SH-SY5Y (cell line): ENCODE data around the gene PHLDA3.

Experiments used
- GATA2 ChIP-seq: IDR thresholded peaks from 2 replicates; pipeline ENCODE4 v1.6.1; 2011; ENCODE audit warnings: mild to moderate bottlenecking, low read depth, low read length
- GATA3 ChIP-seq: IDR thresholded peaks from 2 replicates; pipeline ENCODE4 v1.6.1; 2011; ENCODE audit warnings: low read depth, mild to moderate bottlenecking, low read length, moderate library complexity

DNA sequence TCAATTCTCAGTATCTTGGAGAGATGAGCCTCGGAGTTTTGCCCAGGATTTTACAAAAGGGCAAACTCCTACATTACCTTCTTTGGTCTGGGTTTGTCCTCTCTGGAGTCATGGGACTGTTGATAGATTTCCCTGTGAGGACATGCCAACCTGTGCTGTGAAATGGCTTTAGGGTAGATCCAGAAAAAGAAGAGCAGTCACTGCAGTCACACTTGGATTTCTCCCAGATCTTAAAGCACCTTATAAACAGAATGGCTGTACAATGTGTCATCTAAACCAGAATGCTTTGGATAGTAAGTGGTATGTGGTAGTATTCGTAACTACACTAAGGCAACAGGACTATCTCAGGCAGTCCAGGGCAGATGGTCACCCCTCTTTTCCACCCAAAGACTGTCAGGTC, 39.8 kb upstream of the PHLDA3 start:
- no peak for TF ChIP-seq GATA2
- no peak for TF ChIP-seq GATA3
